Esophagus muscularis mucosa (tissue), 4 donors: Measurements from ENCODE around the gene ID2. TPM values are rescaled to one million over a fixed set of nuclear protein-coding genes. Genes with fewer than 3 reads are reported as not detected.

ENCODE experiments used
- DNase-seq: peaks from one replicate; pipeline ENCODE4 v3.0.0-alpha.2; 2017; ENCODE audit errors: extremely low spot score
- H3K27ac ChIP-seq, 4 donors: fragments of 200-600 bp; sonication (generic); replicated peaks in 1 of 4; 1 replicate in 3 of 4; 2 replicates in 1 of 4; pipeline ENCODE4 v1.5.1; 2016 to 2019; ENCODE audit warnings: mild to moderate bottlenecking in 1 of 4
- H3K27me3 ChIP-seq, 4 donors: fragments of 200-600 bp; sonication (generic); one replicate each; pipeline versions ENCODE4 v1.5.1 to v1.6.0; 2016 to 2019
- H3K36me3 ChIP-seq, 4 donors: fragments of 200-600 bp; sonication (generic); one replicate each; pipeline ENCODE4 v1.5.1; 2016 to 2019
- H3K4me1 ChIP-seq, 4 donors: fragments of 200-600 bp; sonication (generic); one replicate each; pipeline ENCODE4 v1.5.1; 2016 to 2019
- H3K4me3 ChIP-seq, 4 donors: fragments of 200-600 bp; sonication (generic); 1 replicate in 2 of 4; 2 replicates in 2 of 4; pipeline ENCODE4 v1.5.1; 2016 to 2019; ENCODE audit warnings: mild to moderate bottlenecking in 4 of 4, moderate library complexity in 1 of 4
- H3K9me3 ChIP-seq, 4 donors: fragments of 200-600 bp; sonication (generic); 1 replicate in 3 of 4; 2 replicates in 1 of 4; pipeline ENCODE4 v1.5.1; 2016 to 2019
- EP300 ChIP-seq: sonication (generic); formaldehyde crosslinking; IDR thresholded peaks from one replicate; pipeline ENCODE4 v1.6.1; 2017; ENCODE audit warnings: antibody characterized with exemption
- POLR2A ChIP-seq: fragments of 450-650 bp; IDR thresholded peaks from one replicate; pipeline ENCODE4 v1.6.1; 2017; ENCODE audit warnings: antibody characterized with exemption, moderate library complexity, mild to moderate bottlenecking, low read depth
- POLR2AphosphoS5 ChIP-seq, 2 donors: sonication (generic); formaldehyde crosslinking; IDR thresholded peaks; one replicate each; pipeline ENCODE4 v1.6.1; 2017; ENCODE audit warnings: antibody characterized with exemption in 2 of 2
- WGBS: methylation state at CpG from one replicate; pipeline ENCODE4 v1.1.5; 2018; 5-methylcytosine and 5-hydroxymethylcytosine counted together
- intact Hi-C: fragments of 100-400 bp; cut with DNase I; formaldehyde crosslinking; loops from one replicate; pipeline ENCODE4 v1.15.1; 2023
- total RNA-seq, 4 donors: library from RNA; depleted of rRNA; stranded (reverse); fragments of >200 nt; gene quantifications; one replicate each; pipeline versions ENCODE4 v1.1.0 to v1.2.1, GENCODE V29; 2016
- TF ChIP-seq, protein P1 (sequence below), 3 experiments: fragments of 200-600 bp in 2 of 3; fragments of 450-650 bp in 1 of 3; sonication (generic) in 2 of 3; IDR thresholded peaks; one replicate each; pipeline ENCODE4 v1.5.1; 2017 to 2019; ENCODE audit warnings: antibody characterized with exemption in 3 of 3, mild to moderate bottlenecking in 2 of 3, moderate library complexity in 1 of 3

ID2 gene
- total RNA-seq, 4 donors from 2014 or later = 149 to 254 (median 187) TPM

DNA sequence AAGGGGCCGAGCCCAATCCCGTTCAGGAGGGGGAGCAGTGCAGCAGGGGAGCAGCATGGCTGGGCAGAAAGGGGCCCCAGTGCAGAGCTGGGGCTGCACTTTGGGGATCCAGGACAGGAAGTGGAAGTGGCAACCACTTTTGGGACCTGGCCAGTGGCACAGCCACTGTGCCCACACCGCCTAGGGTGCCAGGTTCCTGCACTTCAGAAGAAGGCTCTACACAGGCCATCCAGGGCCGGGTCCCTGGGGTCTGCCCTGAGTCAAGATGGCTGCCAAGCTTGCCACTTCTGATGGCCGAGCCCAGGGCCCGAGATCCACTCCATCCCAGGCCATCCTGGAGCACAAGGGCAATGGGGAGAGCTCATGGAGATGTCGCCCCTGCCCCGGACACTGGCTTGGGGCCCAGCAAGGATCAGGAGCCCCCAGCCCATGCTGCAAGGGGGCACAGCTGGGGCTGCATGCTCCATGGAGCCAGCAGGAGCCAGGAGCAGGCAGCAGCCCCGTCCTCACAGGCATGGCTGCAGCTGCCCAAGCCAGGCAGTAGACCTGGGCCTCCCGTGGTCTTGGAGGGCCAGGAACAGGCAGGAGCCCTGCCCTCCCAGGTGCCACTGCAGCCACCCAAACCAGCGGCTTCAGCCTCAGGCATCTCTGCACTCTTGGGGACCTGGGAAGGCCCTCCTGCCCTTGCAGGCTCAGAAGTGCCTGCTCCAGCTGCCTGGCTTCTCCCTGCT lies 35.0 kb upstream of the ID2 start:
- WGBS = 100% methylated on average over 6 of the region's 11 CpGs
- TF ChIP-seq POLR2AphosphoS5 (IDR thresholded peaks at IDR 0.05) (no peak), EP300 (no peak), POLR2A (no peak)
- TF ChIP-seq, protein P1, sequence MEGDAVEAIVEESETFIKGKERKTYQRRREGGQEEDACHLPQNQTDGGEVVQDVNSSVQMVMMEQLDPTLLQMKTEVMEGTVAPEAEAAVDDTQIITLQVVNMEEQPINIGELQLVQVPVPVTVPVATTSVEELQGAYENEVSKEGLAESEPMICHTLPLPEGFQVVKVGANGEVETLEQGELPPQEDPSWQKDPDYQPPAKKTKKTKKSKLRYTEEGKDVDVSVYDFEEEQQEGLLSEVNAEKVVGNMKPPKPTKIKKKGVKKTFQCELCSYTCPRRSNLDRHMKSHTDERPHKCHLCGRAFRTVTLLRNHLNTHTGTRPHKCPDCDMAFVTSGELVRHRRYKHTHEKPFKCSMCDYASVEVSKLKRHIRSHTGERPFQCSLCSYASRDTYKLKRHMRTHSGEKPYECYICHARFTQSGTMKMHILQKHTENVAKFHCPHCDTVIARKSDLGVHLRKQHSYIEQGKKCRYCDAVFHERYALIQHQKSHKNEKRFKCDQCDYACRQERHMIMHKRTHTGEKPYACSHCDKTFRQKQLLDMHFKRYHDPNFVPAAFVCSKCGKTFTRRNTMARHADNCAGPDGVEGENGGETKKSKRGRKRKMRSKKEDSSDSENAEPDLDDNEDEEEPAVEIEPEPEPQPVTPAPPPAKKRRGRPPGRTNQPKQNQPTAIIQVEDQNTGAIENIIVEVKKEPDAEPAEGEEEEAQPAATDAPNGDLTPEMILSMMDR (IDR thresholded peaks at IDR 0.05) = no peak
- no peaks in the 10 kb centered on the region for H3K9me3 ChIP-seq
- DNase-seq = no peak
- H3K4me3 ChIP-seq = no peak overlapping the region
- H3K4me1 ChIP-seq = peaks cover 0 to 9% (median 6%) of the 10 kb centered on the region in 4 donors
- H3K27ac ChIP-seq = no peak overlapping the region
- H3K27me3 ChIP-seq = no peaks in the 10 kb centered on the region
- intact Hi-C loops = no loop called here
- no peaks in the 10 kb centered on the region for H3K36me3 ChIP-seq

- no peak for DNase-seq
- no peaks in the 10 kb centered on the region for H3K9me3 ChIP-seq
- intact Hi-C loops = no loop called here
- H3K36me3 ChIP-seq = no peaks in the 10 kb centered on the region
- H3K27ac ChIP-seq = no peak overlapping the region
- WGBS = 100% methylated on average over 1 of the region's 1 CpG
- H3K4me1 ChIP-seq = peaks cover 0 to 9% (median 6%) of the 10 kb centered on the region in 4 donors
- TF ChIP-seq, protein P1 (IDR thresholded peaks at IDR 0.05) = no peak
- TF ChIP-seq POLR2AphosphoS5 (IDR thresholded peaks at IDR 0.05) (no peak), EP300 (no peak), POLR2A (no peak)
- no peak overlapping the region for H3K4me3 ChIP-seq
- H3K27me3 ChIP-seq = no peaks in the 10 kb centered on the region
These were observed 34.4 kb upstream of the ID2 start for GRCh38 chr2:8647462-8647857.

GRCh38 chr2:8648441-8649213 lies 33.2 kb upstream of the ID2 start:
- no peak for DNase-seq
- 97% methylated on average over 11 of the region's 11 CpGs for WGBS

DNA sequence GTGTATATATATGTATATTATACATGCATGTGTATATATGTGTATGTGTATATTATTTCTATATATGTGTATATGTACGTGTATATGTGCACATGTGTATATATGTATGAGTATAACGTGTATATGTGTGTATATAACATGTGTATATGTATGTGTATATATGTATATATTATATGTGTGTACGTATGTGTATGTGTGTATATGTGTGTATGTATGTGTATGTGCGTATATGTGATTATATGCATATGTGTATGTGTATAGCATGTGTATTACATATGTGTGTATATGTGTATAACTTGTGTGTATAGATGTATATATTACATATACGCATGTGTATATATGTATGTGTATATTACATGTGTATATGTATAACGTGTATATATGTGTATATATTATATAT lies 32.1 kb upstream of the ID2 start:
- TF ChIP-seq EP300 = no peak
- no peak for TF ChIP-seq POLR2A
- TF ChIP-seq, protein P1 (IDR thresholded peaks at IDR 0.05) = no peak
- TF ChIP-seq POLR2AphosphoS5 (IDR thresholded peaks at IDR 0.05) = no peak
- no peak for DNase-seq
- Histone ChIP-seq H3K27me3 (no peaks in the 10 kb centered on the region), H3K4me3 (no peak overlapping the region), H3K27ac (no peak overlapping the region), H3K4me1 (peaks cover 0 to 6% (median 0%) of the 10 kb centered on the region in 4 donors), H3K36me3 (no peaks in the 10 kb centered on the region), H3K9me3 (no peaks in the 10 kb centered on the region)
- 89% methylated on average over 6 of the region's 6 CpGs for WGBS
- intact Hi-C loops = no loop called here

More at GRCh38 chr2:8648441-8649213, 33.2 kb upstream of the ID2 start:
- no peaks in the 10 kb centered on the region for H3K36me3 ChIP-seq
- TF ChIP-seq, protein P1 (IDR thresholded peaks at IDR 0.05) = no peak
- TF ChIP-seq EP300 (no peak), POLR2AphosphoS5 (IDR thresholded peaks at IDR 0.05) (no peak), POLR2A (no peak)
- H3K4me3 ChIP-seq = no peak overlapping the region
- intact Hi-C loops = no loop called here
- H3K27me3 ChIP-seq = no peaks in the 10 kb centered on the region
- H3K4me1 ChIP-seq = peaks cover 0 to 9% (median under 1%) of the 10 kb centered on the region in 4 donors
- no peaks in the 10 kb centered on the region for H3K9me3 ChIP-seq
- H3K27ac ChIP-seq = no peak overlapping the region
